ENCODE measurements around the gene PAK1IP1.

DNA sequence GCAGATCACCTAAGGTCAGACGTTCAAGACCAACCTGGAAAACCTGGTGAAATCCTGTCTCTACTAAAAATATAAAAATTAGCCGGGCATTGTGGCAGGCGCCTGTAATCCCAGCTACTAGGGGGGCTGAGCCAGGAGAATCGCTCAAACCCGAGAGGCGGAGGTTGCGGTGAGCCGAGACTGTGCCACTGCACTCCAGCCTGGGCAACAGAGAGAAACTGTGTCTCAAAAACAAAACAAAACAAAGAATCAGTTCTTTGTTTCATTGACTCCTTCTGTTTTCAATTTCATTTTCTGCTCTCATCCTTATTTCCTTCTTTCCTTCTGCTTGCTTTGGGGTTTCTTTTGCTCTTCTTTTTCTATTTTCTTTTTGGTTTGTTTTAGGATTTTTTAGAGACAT, 19.2 kb downstream of the PAK1IP1 start:
- TF ChIP-seq, protein P1, sequence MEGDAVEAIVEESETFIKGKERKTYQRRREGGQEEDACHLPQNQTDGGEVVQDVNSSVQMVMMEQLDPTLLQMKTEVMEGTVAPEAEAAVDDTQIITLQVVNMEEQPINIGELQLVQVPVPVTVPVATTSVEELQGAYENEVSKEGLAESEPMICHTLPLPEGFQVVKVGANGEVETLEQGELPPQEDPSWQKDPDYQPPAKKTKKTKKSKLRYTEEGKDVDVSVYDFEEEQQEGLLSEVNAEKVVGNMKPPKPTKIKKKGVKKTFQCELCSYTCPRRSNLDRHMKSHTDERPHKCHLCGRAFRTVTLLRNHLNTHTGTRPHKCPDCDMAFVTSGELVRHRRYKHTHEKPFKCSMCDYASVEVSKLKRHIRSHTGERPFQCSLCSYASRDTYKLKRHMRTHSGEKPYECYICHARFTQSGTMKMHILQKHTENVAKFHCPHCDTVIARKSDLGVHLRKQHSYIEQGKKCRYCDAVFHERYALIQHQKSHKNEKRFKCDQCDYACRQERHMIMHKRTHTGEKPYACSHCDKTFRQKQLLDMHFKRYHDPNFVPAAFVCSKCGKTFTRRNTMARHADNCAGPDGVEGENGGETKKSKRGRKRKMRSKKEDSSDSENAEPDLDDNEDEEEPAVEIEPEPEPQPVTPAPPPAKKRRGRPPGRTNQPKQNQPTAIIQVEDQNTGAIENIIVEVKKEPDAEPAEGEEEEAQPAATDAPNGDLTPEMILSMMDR (IDR thresholded peaks at IDR 0.05): no peak
- TF ChIP-seq EZH2 (IDR thresholded peaks at IDR 0.05): no peak
- no peak for TF ChIP-seq EZH2phosphoT487 (IDR thresholded peaks at IDR 0.05)
